NT2/D1 (cell line): ENCODE measurements around the gene PLCB1.

Experiments
- SUZ12 ChIP-seq: IDR thresholded peaks from 2 replicates; pipeline ENCODE4 v1.6.1; 2011; ENCODE audit not compliant: insufficient read length, insufficient read depth; ENCODE audit errors: extremely low read depth
- YY1 ChIP-seq: IDR thresholded peaks from 2 replicates; pipeline ENCODE4 v1.6.1; 2011; ENCODE audit not compliant: insufficient read length, insufficient read depth
- ZNF274 ChIP-seq: IDR thresholded peaks from 2 replicates; pipeline ENCODE4 v1.6.1; 2011; ENCODE audit warnings: mild to moderate bottlenecking, low read depth, low read length

GRCh38 chr20:8667306-8667705, 535.2 kb downstream of the PLCB1 start:
- TF ChIP-seq ZNF274 (no peak), SUZ12 (no peak), YY1 (no peak)
